HL-60 (cell line): ENCODE measurements around the gene AGAP1.

Experiments
- CTCF ChIP-seq: IDR thresholded peaks from one replicate; pipeline ENCODE4 v1.5.1; 2011; ENCODE audit warnings: low read length, control low read depth, inconsistent platforms; ENCODE audit not compliant: insufficient read depth
- POLR2AphosphoS5 ChIP-seq: IDR thresholded peaks from 2 replicates; pipeline ENCODE4 v1.6.1; 2012; ENCODE audit warnings: low read depth

- no peak for TF ChIP-seq CTCF
- TF ChIP-seq POLR2AphosphoS5, result no peak
These were observed 686.4 kb downstream of the AGAP1 start for GRCh38 chr2:236180076-236180816.
